Measurements from ENCODE around the gene NTN3.
A peak's percentile ranks its signal among the peaks of the same experiment; 100 is the strongest.
"Not testable (repeated sequence)": the region's sequence is repeated elsewhere in the genome, so short reads cannot be mapped to it uniquely, and the experiment has no call there.

Gene NTN3

DNA sequence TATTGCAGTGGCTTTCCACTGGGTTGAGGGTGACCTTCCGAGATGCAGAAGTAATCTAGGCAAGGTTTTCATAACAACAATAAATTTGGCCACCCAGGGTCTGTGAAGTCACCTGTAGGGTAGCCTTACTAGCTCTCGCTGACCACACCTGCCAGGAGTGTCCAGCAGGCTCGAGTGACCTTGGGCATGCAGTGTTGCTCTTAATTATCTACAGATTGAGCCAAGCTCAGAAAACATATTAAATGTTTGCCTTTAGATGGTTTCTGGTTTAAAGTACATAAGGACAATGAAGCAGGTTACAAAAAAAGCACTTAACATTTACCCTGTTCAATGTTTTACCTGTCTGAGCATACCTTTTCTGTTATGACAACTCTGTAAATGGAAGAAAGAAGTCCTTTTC lies 5.6 kb downstream of the NTN3 start:
- Histone ChIP-seq H3K4me3 (ENCODE audit: low read depth, low read length) (no peak overlapping the region), H3K27ac (peak overlapping the region; percentile 82), H3K27me3 (ENCODE audit: insufficient read depth, low read depth, severe bottlenecking) (no peaks in the 10 kb centered on the region), H3K36me3 (peaks cover 30% of the 10 kb centered on the region), H3K9me3 (ENCODE audit: severe bottlenecking) (no peaks in the 10 kb centered on the region)
- TF ChIP-seq, protein P1, sequence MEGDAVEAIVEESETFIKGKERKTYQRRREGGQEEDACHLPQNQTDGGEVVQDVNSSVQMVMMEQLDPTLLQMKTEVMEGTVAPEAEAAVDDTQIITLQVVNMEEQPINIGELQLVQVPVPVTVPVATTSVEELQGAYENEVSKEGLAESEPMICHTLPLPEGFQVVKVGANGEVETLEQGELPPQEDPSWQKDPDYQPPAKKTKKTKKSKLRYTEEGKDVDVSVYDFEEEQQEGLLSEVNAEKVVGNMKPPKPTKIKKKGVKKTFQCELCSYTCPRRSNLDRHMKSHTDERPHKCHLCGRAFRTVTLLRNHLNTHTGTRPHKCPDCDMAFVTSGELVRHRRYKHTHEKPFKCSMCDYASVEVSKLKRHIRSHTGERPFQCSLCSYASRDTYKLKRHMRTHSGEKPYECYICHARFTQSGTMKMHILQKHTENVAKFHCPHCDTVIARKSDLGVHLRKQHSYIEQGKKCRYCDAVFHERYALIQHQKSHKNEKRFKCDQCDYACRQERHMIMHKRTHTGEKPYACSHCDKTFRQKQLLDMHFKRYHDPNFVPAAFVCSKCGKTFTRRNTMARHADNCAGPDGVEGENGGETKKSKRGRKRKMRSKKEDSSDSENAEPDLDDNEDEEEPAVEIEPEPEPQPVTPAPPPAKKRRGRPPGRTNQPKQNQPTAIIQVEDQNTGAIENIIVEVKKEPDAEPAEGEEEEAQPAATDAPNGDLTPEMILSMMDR (IDR thresholded peaks at IDR 0.05; ENCODE audit: low read depth, low read length), result no peak
- DNase-seq, result no peak

DNA sequence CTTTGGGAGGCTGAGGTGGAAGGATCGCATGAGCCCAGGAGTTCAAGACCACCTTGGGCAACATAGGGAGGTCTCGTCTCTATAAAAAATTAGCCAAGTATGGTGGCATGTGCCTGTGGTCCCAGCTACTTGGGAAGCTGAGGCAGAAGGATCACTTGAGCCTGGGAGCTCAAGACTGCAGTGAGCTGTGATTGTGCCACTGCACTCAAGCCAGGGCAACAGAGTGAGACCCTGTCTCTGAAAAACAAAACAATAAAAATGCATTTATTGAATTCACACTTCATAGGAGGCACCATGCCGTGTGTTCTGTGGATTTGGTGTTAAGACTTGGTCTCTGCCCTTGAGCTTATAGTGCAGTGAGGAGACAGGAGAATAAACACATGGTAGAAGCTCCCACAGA lies 6.2 kb downstream of the NTN3 start:
- Histone ChIP-seq H3K9me3 (ENCODE audit: severe bottlenecking) (no peaks in the 10 kb centered on the region), H3K4me3 (ENCODE audit: low read depth, low read length) (no peak overlapping the region), H3K27ac (no peak overlapping the region), H3K36me3 (peaks cover 30% of the 10 kb centered on the region), H3K27me3 (ENCODE audit: insufficient read depth, low read depth, severe bottlenecking) (no peaks in the 10 kb centered on the region)
- no peak for DNase-seq
- TF ChIP-seq, protein P1 (IDR thresholded peaks at IDR 0.05; ENCODE audit: low read depth, low read length), result no peak

DNA sequence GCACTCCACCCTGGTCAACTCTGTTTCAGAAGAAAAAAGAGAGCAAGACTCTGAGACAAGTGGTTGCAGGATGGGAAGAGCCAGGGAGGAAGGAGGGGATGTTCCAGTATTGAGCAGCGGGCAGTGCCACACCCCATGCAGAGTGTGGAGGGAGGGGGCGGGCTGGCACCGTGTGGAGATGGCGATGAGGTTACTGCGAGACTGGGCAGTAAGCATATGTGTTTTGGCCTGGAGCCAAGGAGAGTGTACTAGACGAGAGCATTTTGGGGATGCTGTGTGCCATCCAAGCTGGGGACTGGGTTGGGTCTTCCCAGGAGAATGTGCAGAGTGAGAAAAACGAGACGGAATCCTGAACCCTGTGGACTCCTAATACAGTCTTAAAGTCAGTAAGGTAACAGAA lies 7.2 kb downstream of the NTN3 start:
- H3K27me3 ChIP-seq (ENCODE audit: insufficient read depth, low read depth, severe bottlenecking), result no peaks in the 10 kb centered on the region
- no peak overlapping the region for H3K27ac ChIP-seq
- peaks cover 30% of the 10 kb centered on the region for H3K36me3 ChIP-seq
- H3K4me3 ChIP-seq (ENCODE audit: low read depth, low read length), result no peak overlapping the region
- TF ChIP-seq, protein P1 (IDR thresholded peaks at IDR 0.05; ENCODE audit: low read depth, low read length), result no peak
- DNase-seq, result no peak
- no peaks in the 10 kb centered on the region for H3K9me3 ChIP-seq (ENCODE audit: severe bottlenecking)

DNA sequence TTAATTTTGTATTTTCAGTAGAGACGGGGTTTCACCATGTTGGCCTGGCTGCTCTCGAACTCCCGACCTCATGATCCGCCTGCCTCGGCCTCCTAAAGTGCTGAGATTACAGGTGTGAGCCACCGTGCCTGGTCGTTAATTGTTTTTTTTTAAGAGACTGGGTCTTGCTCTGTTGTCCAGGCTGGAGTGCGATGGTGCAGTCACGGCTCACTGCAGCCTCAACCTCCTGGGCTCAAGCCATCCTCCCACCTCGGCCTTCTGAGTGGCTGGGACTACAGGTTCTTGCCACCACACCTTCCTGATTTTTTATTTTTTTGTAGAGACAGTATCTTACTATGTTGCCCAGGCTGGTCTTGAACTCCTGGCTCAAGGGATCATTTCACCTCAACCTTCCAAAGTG lies 8.9 kb downstream of the NTN3 start:
- peaks cover 27% of the 10 kb centered on the region for H3K36me3 ChIP-seq
- H3K27ac ChIP-seq, result not testable (repeated sequence)

DNA sequence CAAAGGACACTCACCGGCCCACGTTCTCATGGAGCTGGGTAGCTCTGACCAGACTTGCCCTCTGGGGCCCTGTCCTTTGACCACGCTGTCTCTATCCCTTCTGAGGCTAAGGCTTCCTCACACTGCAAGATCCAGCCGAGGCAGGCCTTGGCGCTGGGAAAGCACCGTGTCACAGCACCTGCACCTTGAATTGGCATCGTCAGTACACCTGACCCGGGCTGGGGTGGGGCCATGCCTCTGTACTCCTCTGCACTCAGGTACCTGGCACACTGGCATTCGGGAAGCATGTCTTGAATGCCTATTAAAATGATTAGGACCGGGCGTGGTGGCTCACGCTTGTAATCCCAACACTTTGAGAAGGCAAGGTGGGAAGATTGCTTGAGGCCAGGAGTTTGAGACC lies 9.9 kb downstream of the NTN3 start:
- H3K4me3 ChIP-seq (ENCODE audit: low read depth, low read length), result no peak overlapping the region
- TF ChIP-seq, protein P1 (IDR thresholded peaks at IDR 0.05; ENCODE audit: low read depth, low read length), result no peak
- no peaks in the 10 kb centered on the region for H3K9me3 ChIP-seq (ENCODE audit: severe bottlenecking)
- no peaks in the 10 kb centered on the region for H3K27me3 ChIP-seq (ENCODE audit: insufficient read depth, low read depth, severe bottlenecking)
- no peak for DNase-seq
- no peak overlapping the region for H3K27ac ChIP-seq
- H3K36me3 ChIP-seq, result peaks cover 27% of the 10 kb centered on the region

More for the DNA sequence above, 8.9 kb downstream of the NTN3 start:
- H3K9me3 ChIP-seq (ENCODE audit: severe bottlenecking); H3K4me3 ChIP-seq (ENCODE audit: low read depth, low read length); DNase-seq; H3K27me3 ChIP-seq (ENCODE audit: insufficient read depth, low read depth, severe bottlenecking): not testable (repeated sequence)

DNA sequence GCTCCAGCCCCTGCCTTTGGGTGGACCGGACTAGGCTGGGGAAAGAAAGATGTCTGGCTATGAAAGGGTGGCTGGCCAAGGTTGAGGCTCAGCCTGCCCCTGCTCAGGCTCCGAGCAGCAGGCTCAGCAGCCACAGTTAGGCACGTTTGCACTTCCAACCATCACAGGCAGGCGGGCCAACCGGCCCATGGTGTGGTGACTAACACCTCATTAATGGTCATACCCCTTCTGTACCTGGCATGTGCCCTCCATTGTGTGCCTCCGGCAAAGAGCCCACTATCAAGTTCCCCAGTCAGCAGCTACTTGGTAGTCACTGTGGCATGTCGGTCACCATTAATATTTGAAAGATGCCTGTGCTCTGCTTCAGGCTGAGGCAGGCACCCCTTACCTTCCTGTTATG lies 10.6 kb downstream of the NTN3 start:
- Histone ChIP-seq H3K36me3 (peaks cover 25% of the 10 kb centered on the region), H3K9me3 (ENCODE audit: severe bottlenecking) (no peaks in the 10 kb centered on the region), H3K27ac (no peak overlapping the region), H3K27me3 (ENCODE audit: insufficient read depth, low read depth, severe bottlenecking) (no peaks in the 10 kb centered on the region), H3K4me3 (ENCODE audit: low read depth, low read length) (no peak overlapping the region)
- DNase-seq, result no peak
- TF ChIP-seq, protein P1 (IDR thresholded peaks at IDR 0.05; ENCODE audit: low read depth, low read length), result no peak

Measured in WERI-Rb-1 (cell line).